IMR-90 (cell line): ENCODE data around the gene AHCYL1. TPM values are rescaled to one million over a fixed set of nuclear protein-coding genes. Genes with fewer than 3 reads are reported as not detected.

Experiments
- ATAC-seq: fragments of 200-7000 bp; cut with Tn5 transposase; 2 replicates; pipeline ENCODE4 v1.9.1; 2020; ENCODE audit warnings: low read depth, mild to moderate bottlenecking, moderate library complexity
- BruUV-seq: library from RNA; stranded (reverse); fragments of 400-500 nt; replicated peaks from 2 replicates; lab custom pipeline; 2021; lab: Mats Ljungman, UMichigan
- CTCF ChIA-PET: fragments of 300-600 bp; formaldehyde crosslinking; extraction: SDS; loops from one replicate; lab custom pipeline; 2021; ENCODE audit warnings: antibody characterized with exemption; lab: Yijun Ruan, JAX
- POLR2A ChIA-PET: fragments of 300-600 bp; sonication (Branson Sonifier 250); formaldehyde crosslinking; loops from one replicate; lab custom pipeline; 2022; ENCODE audit warnings: antibody characterized with exemption; ENCODE audit not compliant: unreplicated experiment; lab: Charles Lee
- DNase-seq: peaks from one replicate; pipeline ENCODE4 v3.0.0; 2013
- H2AFZ ChIP-seq: replicated peaks from 2 replicates; pipeline ENCODE3; 2013; ENCODE audit warnings: low read length, mild to moderate bottlenecking; ENCODE audit not compliant: poor library complexity
- H2AK5ac ChIP-seq: 2 replicates; pipeline ENCODE4 v1.6.1; 2013; ENCODE audit warnings: low read depth, low read length, inconsistent platforms
- H2AK9ac ChIP-seq: replicated peaks from 2 replicates; pipeline ENCODE3; 2013; ENCODE audit warnings: mild to moderate bottlenecking, low read depth, low read length, moderate library complexity; ENCODE audit not compliant: poor library complexity
- H2BK120ac ChIP-seq: 2 replicates; pipeline ENCODE4 v1.6.1; 2013; ENCODE audit warnings: low read depth, low read length, inconsistent platforms
- H2BK15ac ChIP-seq: 3 replicates; pipeline ENCODE4 v1.6.1; 2013; ENCODE audit warnings: low read depth, low read length, inconsistent platforms
- H2BK20ac ChIP-seq: 2 replicates; pipeline ENCODE4 v1.6.1; 2013; ENCODE audit warnings: low read depth, mild to moderate bottlenecking, inconsistent platforms, low read length, moderate library complexity
- H2BK5ac ChIP-seq: 2 replicates; pipeline ENCODE4 v1.6.1; 2013; ENCODE audit warnings: mild to moderate bottlenecking, low read depth, low read length, inconsistent platforms; ENCODE audit not compliant: poor library complexity, severe bottlenecking
- H3K14ac ChIP-seq: replicated peaks from 2 replicates; pipeline ENCODE4 v1.6.1; 2013; ENCODE audit warnings: low read depth, low read length, inconsistent platforms
- H3K18ac ChIP-seq: 2 replicates; pipeline ENCODE4 v1.6.1; 2013; ENCODE audit warnings: low read depth, low read length, control low read depth
- H3K23ac ChIP-seq: 2 replicates; pipeline ENCODE4 v1.6.1; 2013; ENCODE audit warnings: low read depth, low read length, inconsistent platforms
- H3K27ac ChIP-seq: 2 replicates; pipeline ENCODE4 v1.5.1; 2013; ENCODE audit warnings: mild to moderate bottlenecking, control low read depth, low read length; ENCODE audit not compliant: insufficient read depth
- H3K27me3 ChIP-seq: 2 replicates; pipeline ENCODE4 v1.6.1; 2013; ENCODE audit warnings: low read length; ENCODE audit not compliant: control insufficient read depth, insufficient read depth
- H3K36me3 ChIP-seq: 2 replicates; pipeline ENCODE4 v1.6.1; 2013; ENCODE audit warnings: low read length, mixed read lengths; ENCODE audit not compliant: control insufficient read depth, insufficient read depth
- H3K4ac ChIP-seq: 2 replicates; pipeline ENCODE4 v1.6.1; 2013; ENCODE audit warnings: low read depth, low read length, inconsistent platforms
- H3K4me1 ChIP-seq: 2 replicates; pipeline ENCODE4 v1.6.1; 2013; ENCODE audit warnings: low read length, mixed read lengths; ENCODE audit not compliant: control insufficient read depth, insufficient read depth
- H3K4me2 ChIP-seq: 2 replicates; pipeline ENCODE4 v1.6.1; 2013; ENCODE audit warnings: low read depth, mild to moderate bottlenecking, control low read depth, low read length, moderate library complexity
- H3K4me3 ChIP-seq: 2 replicates; pipeline ENCODE4 v1.5.1; 2013; ENCODE audit warnings: low read depth, mild to moderate bottlenecking, control low read depth, low read length, moderate library complexity; ENCODE audit not compliant: insufficient read depth
- H3K56ac ChIP-seq: 2 replicates; pipeline ENCODE4 v1.6.1; 2013; ENCODE audit warnings: low read length, inconsistent platforms; ENCODE audit not compliant: insufficient read depth; ENCODE audit errors: extremely low read depth
- H3K79me1 ChIP-seq, 2 experiments: 2 replicates each; pipeline ENCODE4 v1.6.1; 2013; ENCODE audit warnings: low read length in 2 of 2, inconsistent platforms in 1 of 2, low read depth in 1 of 2
- H3K9ac ChIP-seq: 2 replicates; pipeline ENCODE4 v1.6.1; 2013; ENCODE audit warnings: low read depth, low read length, control low read depth
- H3K9me1 ChIP-seq: 2 replicates; pipeline ENCODE4 v1.6.1; 2013; ENCODE audit warnings: low read length, inconsistent platforms; ENCODE audit not compliant: insufficient read depth
- H3K9me3 ChIP-seq: 2 replicates; pipeline ENCODE4 v1.6.1; 2013; ENCODE audit warnings: low read length; ENCODE audit not compliant: control insufficient read depth, insufficient read depth
- H4K20me1 ChIP-seq: 2 replicates; pipeline ENCODE4 v1.6.1; 2013; ENCODE audit warnings: low read length, inconsistent platforms; ENCODE audit not compliant: insufficient read depth
- H4K5ac ChIP-seq: 2 replicates; pipeline ENCODE4 v1.6.1; 2013; ENCODE audit warnings: mild to moderate bottlenecking, low read depth, low read length, control low read depth
- H4K8ac ChIP-seq, 2 experiments: 2 replicates each; pipeline ENCODE4 v1.6.1; 2013; ENCODE audit warnings: low read depth in 2 of 2, low read length in 2 of 2, control low read depth in 1 of 2, inconsistent platforms in 1 of 2
- H4K91ac ChIP-seq: 2 replicates; pipeline ENCODE4 v1.6.1; 2013; ENCODE audit warnings: low read depth, low read length, inconsistent platforms; ENCODE audit not compliant: insufficient read depth
- BHLHE40 ChIP-seq: fragments of 150-350 bp; IDR thresholded peaks from 2 replicates; pipeline ENCODE4 v1.6.1; 2016; ENCODE audit warnings: mild to moderate bottlenecking, low read depth, low read length
- CEBPB ChIP-seq: IDR thresholded peaks from 2 replicates; pipeline ENCODE4 v1.6.1; 2012; ENCODE audit warnings: low read depth, low read length, improper control_type of control experiment
- CHD1 ChIP-seq: IDR thresholded peaks from 2 replicates; pipeline ENCODE4 v1.6.1; 2012; ENCODE audit warnings: low read depth, low read length, improper control_type of control experiment
- FOS ChIP-seq: fragments of 150-350 bp; IDR thresholded peaks from 2 replicates; pipeline ENCODE4 v1.6.1; 2016; ENCODE audit warnings: low read depth, low read length
- MAZ ChIP-seq: IDR thresholded peaks from 2 replicates; pipeline ENCODE4 v1.6.1; 2012; ENCODE audit warnings: low read depth, mild to moderate bottlenecking, low read length, improper control_type of control experiment, moderate library complexity, borderline replicate concordance
- MXI1 ChIP-seq: IDR thresholded peaks from 2 replicates; pipeline ENCODE4 v1.6.1; 2012; ENCODE audit warnings: low read depth, mild to moderate bottlenecking, low read length, moderate library complexity, borderline replicate concordance
- NFE2L2 ChIP-seq: fragments of 150-350 bp; IDR thresholded peaks from 2 replicates; pipeline ENCODE4 v1.6.1; 2016; ENCODE audit warnings: low read depth, mild to moderate bottlenecking, low read length
- POLR2A ChIP-seq: IDR thresholded peaks from 2 replicates; pipeline ENCODE4 v1.6.1; 2012; ENCODE audit warnings: mild to moderate bottlenecking, low read depth, low read length
- RAD21 ChIP-seq: IDR thresholded peaks from 2 replicates; pipeline ENCODE4 v1.6.1; 2012; ENCODE audit warnings: low read length, improper control_type of control experiment
- RCOR1 ChIP-seq: IDR thresholded peaks from 2 replicates; pipeline ENCODE4 v1.6.1; 2012; ENCODE audit warnings: mild to moderate bottlenecking, low read length, improper control_type of control experiment; ENCODE audit not compliant: insufficient replicate concordance
- RFX5 ChIP-seq: IDR thresholded peaks from 2 replicates; pipeline ENCODE4 v1.8.0; 2012; ENCODE audit warnings: low read depth, mild to moderate bottlenecking, low read length, moderate library complexity
- SMC3 ChIP-seq: fragments of 150-350 bp; IDR thresholded peaks from 2 replicates; pipeline ENCODE4 v1.6.1; 2016; ENCODE audit warnings: low read depth, mild to moderate bottlenecking, antibody characterized with exemption, low read length, moderate library complexity
- WGBS, 2 experiments: methylation state at CpG; one replicate each; pipeline versions ENCODE4 v1.1.5 to v1.1.7; 2013; ENCODE audit warnings: missing lambda C conversion rate in 2 of 2; ENCODE audit not compliant: insufficient read length in 1 of 2; ENCODE audit errors: extremely low coverage in 2 of 2; 5-methylcytosine and 5-hydroxymethylcytosine counted together
- dilution Hi-C: fragments of 300-500 bp; cut with HindIII; formaldehyde crosslinking; loops from one replicate; pipeline ENCODE4 v1.14.3; 2018; ENCODE audit warnings: low sequenced_read_pairs; ENCODE audit not compliant: unreplicated experiment
- in situ Hi-C: fragments of 300-500 bp; cut with MboI; formaldehyde crosslinking; loops from 3 replicates; pipeline ENCODE4 v1.14.3; 2019; ENCODE audit warnings: low sequenced_read_pairs, inconsistent platforms, mixed read lengths
- intact Hi-C: fragments of 100-400 bp; cut with micrococcal nuclease; formaldehyde crosslinking; loops from 2 replicates; pipeline ENCODE4 v1.10.0; 2022
- polyA plus RNA-seq, 3 experiments: library from polyadenylated mRNA; depleted of rRNA; stranded (reverse); fragments of >200 nt; gene quantifications; 2 replicates each; pipeline ENCODE4 v1.2.3, GENCODE V29; 2012; ENCODE audit warnings: low replicate concordance in 1 of 3
- total RNA-seq: library from RNA; depleted of rRNA; stranded (reverse); fragments of >200 nt; gene quantifications from 2 replicates; pipeline ENCODE4 v1.2.3, GENCODE V29; 2012
- TF ChIP-seq, protein P1 (sequence below): conservative IDR thresholded peaks from 2 replicates; pipeline ENCODE4 v1.5.1; 2012; ENCODE audit warnings: mild to moderate bottlenecking, low read depth, low read length, improper control_type of control experiment
- TF ChIP-seq, protein P2 (sequence below): fragments of 150-350 bp; IDR thresholded peaks from 2 replicates; pipeline ENCODE4 v1.6.1; 2016; ENCODE audit warnings: low read depth, mild to moderate bottlenecking, low read length, moderate library complexity, borderline replicate concordance
- TF ChIP-seq, protein P3 (sequence below): fragments of 150-350 bp; IDR thresholded peaks from 2 replicates; pipeline ENCODE4 v1.6.1; 2017; ENCODE audit warnings: mild to moderate bottlenecking, antibody characterized with exemption, low read length, low read depth

AHCYL1 gene
- total and polyA plus RNA-seq, 2 of the 4 experiments (the other 2 are of a cell fraction): 75.1 to 76.0 TPM

DNA sequence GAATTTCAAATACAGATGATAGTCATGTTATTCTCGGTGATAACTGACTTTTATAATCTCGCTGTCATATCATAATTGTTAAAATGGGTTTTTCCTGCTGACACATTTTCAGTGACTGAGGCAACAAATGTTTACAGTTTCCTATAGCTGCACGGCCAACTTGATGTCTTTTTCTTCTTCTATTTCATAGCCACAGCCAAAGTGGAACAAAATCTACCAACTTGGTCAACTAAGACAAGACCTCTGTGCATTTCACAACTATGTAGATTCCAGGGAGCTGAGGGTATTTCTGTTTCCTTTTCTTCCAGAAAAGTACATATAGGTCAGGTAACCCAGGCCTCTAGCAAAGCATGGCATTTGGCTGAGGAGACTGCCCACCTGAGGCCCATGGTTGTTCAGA is 10.4 kb upstream of the AHCYL1 start:
- Histone ChIP-seq H3K27ac (no peak overlapping the region), H3K23ac (0 out of 2 replicates have a peak overlapping the region, but pooled peaks have one; percentile 31), H4K91ac (peak overlapping the region; percentile 8; the same call in 1 of the 2 replicates), H3K9me1 (peaks cover 17% of the 10 kb centered on the region), H3K18ac (peak overlapping the region; percentile 64; the same call in 1 of the 2 replicates), H2BK120ac (peak overlapping the region; percentile 72; the same call in 1 of the 2 replicates), H3K36me3 (no peaks in the 10 kb centered on the region), H2BK15ac (peak overlapping the region; percentile 66; the same call in 1 of the 3 replicates), H3K4ac (peak overlapping the region; percentile 81), H4K20me1 (no peaks in the 10 kb centered on the region), H3K9ac (no peak overlapping the region), H3K27me3 (no peaks in the 10 kb centered on the region), H3K4me1 (peaks cover 18% of the 10 kb centered on the region), H4K5ac (peak overlapping the region; percentile 71; the same call in 1 of the 2 replicates), H3K56ac (no peak overlapping the region), H2BK20ac (peak overlapping the region; percentile 76), H3K9me3 (peaks cover 12% of the 10 kb centered on the region), H3K4me2 (no peak overlapping the region), H3K14ac (peak overlapping the region; percentile 77; the same call in 1 of the 2 replicates), H4K8ac (peak overlapping the region in 1 of 2 experiments; percentile 46; a peak in 1 of 4 replicates), H2AFZ (no peak overlapping the region), H2BK5ac (no peak overlapping the region), H3K79me1 (no peaks in the 10 kb centered on the region), H2AK5ac (peak overlapping the region; percentile 74; the same call in 1 of the 2 replicates), H2AK9ac (no peak overlapping the region), H3K4me3 (no peak overlapping the region)
- ATAC-seq: no peak
- intact Hi-C loops (no loop called here), dilution Hi-C loops (no loop called here), in situ Hi-C loops (no loop called here)
- WGBS, 2 experiments: no CpG with 5 or more reads among the region's 3 CpGs
- ChIA-PET CTCF (interaction anchor here (1.4 kb wide), 1 partner anchor 10 kb away, joined by 4 read pairs; no protein-coding TSS in a partner anchor), POLR2A (no interaction called here)
- DNase-seq: no peak
- BruUV-seq: no TSS peak
- no peak for TF ChIP-seq RCOR1
- no peak for TF ChIP-seq RFX5
- no peak for TF ChIP-seq BHLHE40
- TF ChIP-seq FOS: no peak
- TF ChIP-seq, protein P1, sequence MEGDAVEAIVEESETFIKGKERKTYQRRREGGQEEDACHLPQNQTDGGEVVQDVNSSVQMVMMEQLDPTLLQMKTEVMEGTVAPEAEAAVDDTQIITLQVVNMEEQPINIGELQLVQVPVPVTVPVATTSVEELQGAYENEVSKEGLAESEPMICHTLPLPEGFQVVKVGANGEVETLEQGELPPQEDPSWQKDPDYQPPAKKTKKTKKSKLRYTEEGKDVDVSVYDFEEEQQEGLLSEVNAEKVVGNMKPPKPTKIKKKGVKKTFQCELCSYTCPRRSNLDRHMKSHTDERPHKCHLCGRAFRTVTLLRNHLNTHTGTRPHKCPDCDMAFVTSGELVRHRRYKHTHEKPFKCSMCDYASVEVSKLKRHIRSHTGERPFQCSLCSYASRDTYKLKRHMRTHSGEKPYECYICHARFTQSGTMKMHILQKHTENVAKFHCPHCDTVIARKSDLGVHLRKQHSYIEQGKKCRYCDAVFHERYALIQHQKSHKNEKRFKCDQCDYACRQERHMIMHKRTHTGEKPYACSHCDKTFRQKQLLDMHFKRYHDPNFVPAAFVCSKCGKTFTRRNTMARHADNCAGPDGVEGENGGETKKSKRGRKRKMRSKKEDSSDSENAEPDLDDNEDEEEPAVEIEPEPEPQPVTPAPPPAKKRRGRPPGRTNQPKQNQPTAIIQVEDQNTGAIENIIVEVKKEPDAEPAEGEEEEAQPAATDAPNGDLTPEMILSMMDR: no peak
- TF ChIP-seq RAD21: no peak
- TF ChIP-seq, protein P2, sequence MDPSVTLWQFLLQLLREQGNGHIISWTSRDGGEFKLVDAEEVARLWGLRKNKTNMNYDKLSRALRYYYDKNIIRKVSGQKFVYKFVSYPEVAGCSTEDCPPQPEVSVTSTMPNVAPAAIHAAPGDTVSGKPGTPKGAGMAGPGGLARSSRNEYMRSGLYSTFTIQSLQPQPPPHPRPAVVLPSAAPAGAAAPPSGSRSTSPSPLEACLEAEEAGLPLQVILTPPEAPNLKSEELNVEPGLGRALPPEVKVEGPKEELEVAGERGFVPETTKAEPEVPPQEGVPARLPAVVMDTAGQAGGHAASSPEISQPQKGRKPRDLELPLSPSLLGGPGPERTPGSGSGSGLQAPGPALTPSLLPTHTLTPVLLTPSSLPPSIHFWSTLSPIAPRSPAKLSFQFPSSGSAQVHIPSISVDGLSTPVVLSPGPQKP: no peak
- no peak for TF ChIP-seq POLR2A
- TF ChIP-seq MXI1: no peak
- no peak for TF ChIP-seq MAZ
- TF ChIP-seq, protein P3, sequence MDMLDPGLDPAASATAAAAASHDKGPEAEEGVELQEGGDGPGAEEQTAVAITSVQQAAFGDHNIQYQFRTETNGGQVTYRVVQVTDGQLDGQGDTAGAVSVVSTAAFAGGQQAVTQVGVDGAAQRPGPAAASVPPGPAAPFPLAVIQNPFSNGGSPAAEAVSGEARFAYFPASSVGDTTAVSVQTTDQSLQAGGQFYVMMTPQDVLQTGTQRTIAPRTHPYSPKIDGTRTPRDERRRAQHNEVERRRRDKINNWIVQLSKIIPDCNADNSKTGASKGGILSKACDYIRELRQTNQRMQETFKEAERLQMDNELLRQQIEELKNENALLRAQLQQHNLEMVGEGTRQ: no peak
- TF ChIP-seq NFE2L2: no peak
- no peak for TF ChIP-seq CEBPB
- TF ChIP-seq SMC3: no peak
- TF ChIP-seq CHD1: no peak
